ENCODE measurements around the gene YY1. TPM values are rescaled to one million over a fixed set of nuclear protein-coding genes. Genes with fewer than 3 reads are reported as not detected.
A peak's percentile ranks its signal among the peaks of the same experiment; 100 is the strongest.
"Not testable (repeated sequence)": the region's sequence is repeated elsewhere in the genome, so short reads cannot be mapped to it uniquely, and the experiment has no call there.

Gene YY1
- total and polyA plus RNA-seq, 2 experiments from 2014 or later = 38.2 to 43.3 TPM

GRCh38 chr14:100285913-100286400, 47.0 kb downstream of the YY1 start:
- peaks cover 15% of the 10 kb centered on the region; the same call in 1 of the 2 replicates for H3F3A ChIP-seq (ENCODE audit: insufficient read depth)
- no peak overlapping the region for H3K27ac ChIP-seq
- H3K27me3 ChIP-seq (replicated peaks; ENCODE audit: insufficient read depth) = no peaks in the 10 kb centered on the region
- DNase-seq = no peak
- in situ Hi-C loops (cut with MboI) = no loop called here
- no peaks in the 10 kb centered on the region for H3K4me1 ChIP-seq (ENCODE audit: insufficient read depth)
- 35 to 42% methylated on average over 7 to 8 of the region's 13 CpGs for WGBS, 2 experiments (ENCODE audit: low coverage in 1 of 2, low lambda C conversion rate in 2 of 2, missing lambda C conversion rate in 2 of 2)
- H4K20me1 ChIP-seq (ENCODE audit: insufficient read depth) = no peaks in the 10 kb centered on the region
- peak overlapping the region; percentile 78 for H3K4me3 ChIP-seq
- H3K4me2 ChIP-seq (ENCODE audit: unreplicated experiment) = peak overlapping the region; percentile 84
- no peak overlapping the region; the same call in 1 of the 2 replicates for H2AFZ ChIP-seq
- no peaks in the 10 kb centered on the region for H3K36me3 ChIP-seq (ENCODE audit: low read depth)
- peak overlapping the region; percentile 93 for H3K9ac ChIP-seq
- H3K9me3 ChIP-seq (ENCODE audit: low read depth) = no peaks in the 10 kb centered on the region
- no peaks in the 10 kb centered on the region for H3K9me2 ChIP-seq (ENCODE audit: insufficient read depth)
- peaks cover 40% of the 10 kb centered on the region for H3K79me2 ChIP-seq (ENCODE audit: insufficient read depth)
- no peak for TF ChIP-seq EZH2 (IDR thresholded peaks at IDR 0.05; ENCODE audit: insufficient read depth, poor library complexity, severe bottlenecking)
- TF ChIP-seq EZH2phosphoT487 (IDR thresholded peaks at IDR 0.05; ENCODE audit: insufficient read depth, low read depth) = no peak

- H2AFZ ChIP-seq = no peak overlapping the region
- no peak for TF ChIP-seq EZH2 (IDR thresholded peaks at IDR 0.05; ENCODE audit: insufficient read depth, poor library complexity, severe bottlenecking)
- no peak overlapping the region for H3K27ac ChIP-seq
- peaks cover 15% of the 10 kb centered on the region; the same call in 1 of the 2 replicates for H3F3A ChIP-seq (ENCODE audit: insufficient read depth)
- H3K4me1 ChIP-seq (ENCODE audit: insufficient read depth) = no peaks in the 10 kb centered on the region
- H3K27me3 ChIP-seq (replicated peaks; ENCODE audit: insufficient read depth) = no peaks in the 10 kb centered on the region
- no peak overlapping the region for H3K9ac ChIP-seq
- no peak for DNase-seq
- WGBS, 2 experiments (ENCODE audit: low coverage in 1 of 2, low lambda C conversion rate in 2 of 2, missing lambda C conversion rate in 2 of 2) = 61 to 76% methylated on average over 7 to 9 of the region's 10 CpGs
- in situ Hi-C loops (cut with MboI) = no loop called here
- no peaks in the 10 kb centered on the region for H3K9me3 ChIP-seq (ENCODE audit: low read depth)
- no peaks in the 10 kb centered on the region for H4K20me1 ChIP-seq (ENCODE audit: insufficient read depth)
- no peak overlapping the region for H3K4me2 ChIP-seq (ENCODE audit: unreplicated experiment)
- peaks cover 33% of the 10 kb centered on the region for H3K79me2 ChIP-seq (ENCODE audit: insufficient read depth)
- H3K4me3 ChIP-seq = no peak overlapping the region
- no peaks in the 10 kb centered on the region for H3K36me3 ChIP-seq (ENCODE audit: low read depth)
- no peaks in the 10 kb centered on the region for H3K9me2 ChIP-seq (ENCODE audit: insufficient read depth)
Measured at GRCh38 chr14:100286484-100287191, 47.7 kb downstream of the YY1 start.

- DNase-seq = no peak
- Histone ChIP-seq H3K27me3 (replicated peaks; ENCODE audit: insufficient read depth) (no peaks in the 10 kb centered on the region), H3F3A (ENCODE audit: insufficient read depth) (peaks cover 15% of the 10 kb centered on the region; the same call in 1 of the 2 replicates), H4K20me1 (ENCODE audit: insufficient read depth) (no peaks in the 10 kb centered on the region), H3K36me3 (ENCODE audit: low read depth) (no peaks in the 10 kb centered on the region), H3K4me3 (no peak overlapping the region), H3K79me2 (ENCODE audit: insufficient read depth) (peaks cover 26% of the 10 kb centered on the region), H3K4me2 (ENCODE audit: unreplicated experiment) (no peak overlapping the region), H3K9me3 (ENCODE audit: low read depth) (no peaks in the 10 kb centered on the region), H2AFZ (no peak overlapping the region), H3K9me2 (ENCODE audit: insufficient read depth) (no peaks in the 10 kb centered on the region), H3K27ac (no peak overlapping the region), H3K4me1 (ENCODE audit: insufficient read depth) (no peaks in the 10 kb centered on the region), H3K9ac (no peak overlapping the region)
- TF ChIP-seq EZH2 (IDR thresholded peaks at IDR 0.05; ENCODE audit: insufficient read depth, poor library complexity, severe bottlenecking) = no peak
- TF ChIP-seq EZH2phosphoT487 (IDR thresholded peaks at IDR 0.05; ENCODE audit: insufficient read depth, low read depth) = no peak
- WGBS, 2 experiments (ENCODE audit: low coverage in 1 of 2, low lambda C conversion rate in 2 of 2, missing lambda C conversion rate in 2 of 2) = 78 to 79% methylated on average over 10 to 12 of the region's 12 CpGs
- in situ Hi-C loops (cut with MboI) = no loop called here
Measured at GRCh38 chr14:100287202-100287997, 48.5 kb downstream of the YY1 start.

- in situ Hi-C loops (cut with MboI); H3K9me3 ChIP-seq (ENCODE audit: low read depth); H3K27me3 ChIP-seq (replicated peaks; ENCODE audit: insufficient read depth); H3K36me3 ChIP-seq (ENCODE audit: low read depth); H3K27ac ChIP-seq; H2AFZ ChIP-seq; H3K4me1 ChIP-seq (ENCODE audit: insufficient read depth); H4K20me1 ChIP-seq (ENCODE audit: insufficient read depth); H3K4me2 ChIP-seq (ENCODE audit: unreplicated experiment); H3K9ac ChIP-seq; H3K9me2 ChIP-seq (ENCODE audit: insufficient read depth); DNase-seq; H3K4me3 ChIP-seq: not testable (repeated sequence)
- 76 to 79% methylated on average over 8 of the region's 8 CpGs for WGBS, 2 experiments (ENCODE audit: low coverage in 1 of 2, low lambda C conversion rate in 2 of 2, missing lambda C conversion rate in 2 of 2)
- Histone ChIP-seq H3K79me2 (ENCODE audit: insufficient read depth) (peaks cover 20% of the 10 kb centered on the region; the same call in 1 of the 2 replicates), H3F3A (ENCODE audit: insufficient read depth) (peaks cover 13% of the 10 kb centered on the region; the same call in 1 of the 2 replicates)
Measured at GRCh38 chr14:100287998-100288295, 49.0 kb downstream of the YY1 start.

All from GM23248 (cell line).